Smooth muscle cell of the brain vasculature (primary cell): ENCODE data around the gene SUPT4H1.

Experiments used
- DNase-seq: peaks from one replicate; pipeline ENCODE4 v3.0.0-alpha.2; 2012; ENCODE audit warnings: low read depth, low spot score

Gene SUPT4H1

DNA sequence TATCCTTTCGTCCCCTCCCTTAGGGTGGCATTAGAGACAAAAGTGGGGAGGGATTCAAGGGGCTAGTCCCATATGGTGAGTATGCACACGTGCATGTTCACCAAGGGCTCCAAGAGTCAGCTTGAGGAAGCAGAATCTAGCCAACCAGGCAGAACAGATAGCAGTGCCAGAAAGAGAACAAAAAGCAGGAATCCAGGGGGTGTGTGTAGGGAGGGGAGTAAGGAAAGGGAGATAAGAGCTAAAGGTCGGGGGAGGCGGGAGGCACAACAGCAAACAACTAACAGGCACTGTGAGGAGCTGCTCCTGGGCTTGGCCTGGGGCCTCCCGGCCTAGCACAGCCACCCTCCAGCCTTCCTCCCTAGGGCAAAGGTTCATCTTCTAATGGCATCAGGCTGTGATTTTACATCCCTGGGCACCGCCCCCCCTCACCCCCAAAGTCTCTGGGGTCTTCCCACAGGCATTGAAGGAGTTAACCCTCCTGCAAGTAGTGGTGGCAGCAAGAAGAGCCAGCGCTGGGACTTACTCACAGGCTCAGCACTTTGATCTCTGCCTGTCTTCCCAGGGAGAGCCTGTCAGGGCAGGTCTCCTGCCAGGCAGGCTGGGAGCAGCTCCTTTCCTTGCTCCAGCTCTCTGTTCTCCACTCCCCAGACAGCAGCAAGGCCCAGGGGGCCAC is 12.4 kb upstream of the SUPT4H1 start:
- DNase-seq = no peak

DNA sequence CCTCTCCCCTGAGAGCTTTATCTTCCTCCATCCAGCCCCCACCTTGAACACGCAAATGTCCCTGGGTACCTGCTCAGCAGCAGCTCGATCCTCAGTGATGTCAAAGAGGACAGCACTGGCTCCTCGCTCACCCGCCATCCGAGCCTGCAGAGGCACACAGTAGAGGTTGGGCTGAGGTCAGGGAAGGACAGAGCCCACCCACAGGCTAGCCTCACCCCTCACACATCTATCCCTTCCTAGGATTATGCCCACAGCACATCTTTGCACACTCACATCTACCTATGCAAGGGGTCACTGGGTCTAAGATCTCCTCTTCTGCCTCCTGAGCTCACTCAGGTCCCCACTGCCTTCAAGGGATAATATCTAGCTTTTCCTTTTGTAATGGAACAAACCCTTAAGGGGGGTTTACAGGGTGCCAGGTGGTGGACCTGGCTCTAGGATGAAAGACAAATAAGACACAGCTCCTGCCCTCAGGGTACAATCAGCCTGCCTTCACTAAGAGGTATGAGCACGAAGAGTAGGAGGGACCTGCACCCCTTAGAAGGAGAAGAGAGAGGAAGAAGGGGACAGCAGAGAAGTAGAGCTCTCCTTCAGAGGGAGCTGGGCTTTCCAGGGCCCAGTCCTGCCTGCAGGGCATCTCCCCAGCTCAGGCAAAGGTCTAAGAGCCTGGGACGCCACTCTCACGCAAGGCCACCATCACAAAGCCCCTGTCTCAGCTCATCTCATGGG is 11.6 kb upstream of the SUPT4H1 start:
- no peak for DNase-seq

DNA sequence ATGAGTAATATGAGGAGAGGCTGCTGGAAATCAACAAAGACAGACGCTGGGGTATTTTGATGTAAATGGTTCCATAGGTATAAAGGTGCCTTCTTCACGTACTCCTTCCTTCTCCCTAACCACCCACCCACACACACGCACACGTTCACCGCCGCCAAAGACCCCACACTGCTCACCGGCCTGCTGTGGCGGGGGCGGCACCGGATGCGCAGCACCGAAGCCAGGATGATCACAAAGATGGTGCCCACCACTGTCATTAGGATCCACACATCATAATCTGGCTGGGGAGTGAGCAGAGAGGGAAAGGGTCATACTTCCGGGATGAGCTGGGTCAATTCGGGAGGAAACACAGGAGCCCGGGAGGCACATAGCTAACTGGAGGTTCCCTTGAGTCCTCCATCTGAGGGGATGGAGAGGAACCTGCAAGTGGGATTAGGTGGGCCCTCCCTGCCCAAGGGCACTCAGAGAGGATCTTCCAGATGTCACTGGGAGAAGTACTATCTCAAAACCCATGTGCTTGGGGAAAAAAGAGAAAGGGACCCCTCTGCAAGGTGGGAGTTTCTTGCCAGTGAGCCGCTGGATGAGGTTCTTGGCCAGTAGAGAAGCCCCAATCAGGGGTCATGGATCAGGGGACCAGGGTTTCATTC is 10.5 kb upstream of the SUPT4H1 start:
- DNase-seq = no peak

DNA sequence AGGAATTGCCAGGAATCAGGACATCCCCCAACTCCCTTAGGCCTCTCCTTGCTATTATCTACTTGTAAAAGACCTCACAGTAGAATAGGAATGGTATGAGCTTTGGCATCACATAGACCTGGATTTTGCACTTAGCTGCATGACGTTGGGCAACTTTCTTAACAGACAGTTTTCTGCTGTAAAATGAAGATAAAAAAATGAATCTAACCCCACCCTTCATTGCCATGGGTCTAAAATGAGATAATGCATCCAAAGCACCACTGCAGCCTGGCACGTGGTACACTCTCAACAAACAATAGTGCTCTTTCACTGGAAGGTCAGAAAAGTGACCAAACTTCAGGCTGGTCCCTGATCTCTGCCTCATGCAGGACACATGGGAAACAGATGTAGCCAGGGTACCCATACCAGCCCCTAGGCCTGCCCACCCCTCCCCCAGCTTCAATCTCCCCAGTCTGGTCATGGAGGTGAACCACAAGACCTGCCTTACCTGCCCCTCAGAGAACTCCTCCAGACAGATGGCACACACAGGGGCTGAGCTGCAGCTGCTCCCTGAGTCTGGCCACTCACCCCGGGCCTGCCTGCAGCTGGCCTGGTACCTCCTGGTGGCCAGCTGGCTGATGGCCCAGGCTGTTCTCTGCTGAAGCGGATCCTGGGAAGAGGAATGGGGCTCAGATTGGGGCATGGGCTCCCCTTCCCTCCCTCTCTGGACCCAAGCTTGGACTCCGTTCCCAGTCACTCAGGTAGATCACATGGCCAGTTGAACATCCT is 8.5 kb upstream of the SUPT4H1 start:
- no peak for DNase-seq

DNA sequence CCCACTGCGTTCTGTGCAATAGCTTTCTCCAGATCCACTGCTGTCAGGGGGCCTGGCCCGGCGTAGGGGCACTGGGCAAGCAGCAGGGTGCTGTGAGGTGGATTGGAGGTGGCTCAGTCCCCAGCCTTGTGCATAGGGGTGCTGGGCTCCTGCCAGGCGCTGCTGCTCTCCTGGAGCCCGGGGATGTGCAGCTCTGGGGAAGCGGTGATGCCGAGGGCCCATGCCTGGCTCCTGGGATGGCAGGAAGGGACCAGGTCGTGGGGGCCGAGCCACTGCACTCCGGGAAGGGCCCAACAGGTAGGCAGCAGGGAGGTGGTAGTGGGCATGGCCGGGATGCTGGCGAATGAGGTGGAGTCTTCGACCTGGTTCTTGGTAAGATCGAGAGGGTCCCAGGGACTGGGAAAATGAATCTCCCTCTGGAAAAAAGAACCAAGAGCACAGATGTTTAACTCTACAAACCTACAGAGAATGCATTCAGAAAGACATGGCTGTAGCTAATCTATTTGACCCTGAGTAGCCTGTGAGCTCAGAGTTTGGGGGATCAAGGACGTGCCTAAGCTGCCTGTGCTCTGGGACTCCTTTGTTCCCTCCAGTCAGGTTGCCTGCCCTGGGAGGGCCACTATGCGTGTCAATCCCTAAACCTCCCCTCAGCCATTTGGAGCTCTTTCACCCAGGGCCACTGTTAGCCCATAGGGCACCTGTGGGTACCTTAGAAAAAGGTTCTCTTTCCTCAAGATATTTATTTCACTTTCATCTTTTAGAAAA is 6.6 kb upstream of the SUPT4H1 start:
- no peak for DNase-seq

DNA sequence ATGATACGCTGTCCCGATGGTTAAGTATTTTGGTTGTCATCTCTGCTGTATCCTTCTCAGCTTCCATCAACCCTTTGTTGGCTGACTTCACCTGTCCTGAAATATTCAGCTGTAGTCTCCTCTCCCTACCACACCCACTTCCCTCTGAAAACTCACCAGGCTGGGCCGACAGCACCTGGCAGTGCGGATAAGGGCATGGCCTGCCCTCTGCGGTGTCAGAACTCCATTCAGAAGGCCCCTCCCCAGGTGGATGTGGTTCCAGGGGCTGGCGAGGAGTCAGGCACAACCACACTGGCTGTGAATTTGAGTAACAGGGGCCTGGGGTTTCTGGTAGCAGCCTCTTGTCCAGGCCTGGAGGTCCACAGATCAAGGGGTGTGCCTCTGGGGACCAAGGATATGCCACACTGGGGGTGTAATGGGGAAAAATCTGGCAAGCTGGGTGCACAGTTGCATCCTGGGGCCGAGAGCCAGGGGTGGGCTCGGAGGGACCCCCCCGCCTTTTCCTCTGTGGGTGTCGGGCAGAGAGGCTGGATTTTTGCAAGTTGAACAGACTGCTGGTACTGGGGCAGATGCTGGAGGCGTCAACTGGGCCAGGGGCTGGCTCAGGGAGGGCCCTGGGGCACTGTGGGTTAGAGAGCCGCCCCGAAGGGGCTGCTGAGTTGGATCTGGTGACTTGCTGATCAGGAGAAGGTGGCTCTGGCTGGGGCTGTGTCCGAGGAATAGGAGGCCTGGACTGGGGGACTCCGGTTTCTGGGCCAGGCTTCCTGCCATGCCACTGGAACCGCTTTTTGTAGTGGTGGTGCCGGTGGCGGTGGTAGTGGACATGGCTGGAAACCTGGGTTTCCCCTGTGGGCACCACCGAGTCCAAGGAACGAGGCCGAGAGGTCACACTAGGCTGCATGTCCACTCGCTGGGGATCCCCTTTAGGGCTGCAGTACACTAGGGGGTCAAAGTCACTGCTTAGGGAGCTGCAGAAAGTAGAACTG is 5.6 kb upstream of the SUPT4H1 start:
- DNase-seq = no peak

DNA sequence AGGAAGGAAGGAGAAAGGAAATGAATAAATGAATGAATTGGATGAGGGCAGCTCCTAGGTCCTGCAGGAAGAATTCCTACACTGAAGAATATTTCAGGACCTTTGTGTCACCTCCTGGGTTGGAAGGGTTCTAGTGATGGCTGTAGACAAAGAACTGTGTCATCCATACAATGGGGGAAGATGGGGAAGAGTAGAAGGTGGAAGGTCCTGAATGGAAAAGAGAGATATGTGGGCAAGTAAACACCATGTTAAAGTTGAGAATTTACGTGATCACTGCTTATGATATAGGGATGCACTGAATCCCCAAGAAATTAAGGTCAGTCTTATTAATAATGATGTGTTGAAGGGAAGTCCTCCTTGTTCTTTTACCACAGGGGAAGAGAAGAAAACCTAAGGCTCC is 4.2 kb upstream of the SUPT4H1 start:
- DNase-seq = no peak

DNA sequence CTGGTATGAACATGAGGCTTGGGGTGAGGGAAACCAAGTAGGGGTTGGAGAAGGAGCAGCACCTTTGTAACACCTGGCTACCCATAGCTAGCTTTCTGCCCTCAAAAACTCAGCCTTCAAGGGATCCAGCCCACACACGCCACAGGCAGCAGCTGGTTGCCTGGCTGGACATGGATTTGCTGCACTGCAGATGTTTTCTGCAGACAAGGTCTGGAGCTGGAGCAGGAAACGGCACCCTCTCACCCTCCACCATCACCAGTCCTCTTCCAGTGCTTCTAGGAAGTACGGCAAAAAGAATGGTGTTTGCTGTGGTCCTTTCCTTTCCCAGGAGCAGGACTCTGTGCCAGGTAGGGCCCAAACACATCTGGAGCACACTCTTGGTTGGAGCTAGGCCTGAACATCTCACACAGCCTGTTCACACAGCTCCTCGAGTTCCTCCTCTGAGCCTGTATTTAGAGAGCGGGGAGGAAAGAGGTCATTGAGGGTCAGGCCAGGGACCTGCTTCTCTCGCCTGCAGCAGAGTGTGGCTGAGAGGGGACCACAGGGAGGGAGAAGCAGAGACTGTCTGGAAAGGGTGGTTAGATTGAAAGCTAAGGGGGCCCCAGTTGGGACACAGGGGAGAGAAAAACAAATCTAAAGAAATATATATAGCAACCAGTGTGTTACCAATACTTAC is 2.7 kb upstream of the SUPT4H1 start:
- no peak for DNase-seq

DNA sequence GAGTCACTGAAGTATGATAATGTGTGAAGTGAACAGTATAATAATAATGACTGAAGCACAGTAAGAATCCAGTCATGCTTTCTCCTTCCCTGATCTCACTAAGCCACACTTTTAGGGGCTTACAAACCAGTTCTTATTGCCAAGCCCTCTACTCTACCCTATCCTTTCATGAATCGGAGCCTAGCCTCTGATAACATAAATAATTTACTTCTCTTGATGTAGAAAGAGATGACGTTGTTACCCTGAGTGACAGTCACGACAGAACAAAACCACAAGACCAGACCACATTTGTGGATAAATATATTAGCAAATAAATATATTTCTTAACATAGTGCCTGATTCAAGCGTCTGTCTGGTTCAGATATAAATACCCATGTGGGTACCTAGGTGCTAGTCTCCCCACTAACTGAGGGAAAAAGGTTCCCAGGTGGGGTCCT is 1.4 kb upstream of the SUPT4H1 start:
- DNase-seq = no peak

DNA sequence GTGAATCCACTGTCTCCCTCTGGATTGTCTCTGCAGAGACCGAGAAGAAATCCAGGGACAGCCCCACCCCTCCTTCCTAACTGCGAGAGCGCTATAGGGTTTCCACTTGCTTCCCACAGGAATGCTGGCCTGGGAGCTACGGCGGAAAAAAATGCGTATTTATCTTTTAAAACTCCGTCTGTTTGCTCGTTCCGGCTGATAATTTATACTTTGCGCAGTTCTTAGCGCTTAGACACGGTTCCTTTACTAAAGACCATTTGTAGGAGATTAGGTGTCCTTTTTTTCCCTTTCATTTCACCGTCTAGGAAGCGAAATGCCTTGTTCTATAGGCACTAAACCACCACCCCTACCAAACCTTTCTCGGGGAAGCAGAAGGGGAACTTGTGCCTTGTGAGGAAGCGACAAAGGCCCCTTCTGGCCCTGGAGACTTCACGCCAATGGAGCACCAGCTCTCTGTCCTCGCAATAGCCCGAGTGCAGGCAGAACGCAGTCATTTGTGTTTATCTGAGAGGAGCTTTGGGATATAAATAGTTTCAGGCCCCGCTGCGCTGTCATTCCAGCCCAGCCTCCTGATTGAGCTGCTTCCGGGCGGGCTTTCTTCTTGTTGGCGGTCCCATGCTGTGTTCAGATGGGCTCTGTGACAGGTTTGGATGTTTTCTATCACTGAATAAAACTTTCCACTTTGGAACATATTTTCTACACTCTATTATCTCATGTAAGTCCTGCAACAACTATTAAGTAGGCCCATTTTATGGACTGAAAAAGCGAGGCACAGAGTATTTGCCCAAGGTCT is 791 bp upstream of the SUPT4H1 start:
- DNase-seq = peak; percentile 10

DNA sequence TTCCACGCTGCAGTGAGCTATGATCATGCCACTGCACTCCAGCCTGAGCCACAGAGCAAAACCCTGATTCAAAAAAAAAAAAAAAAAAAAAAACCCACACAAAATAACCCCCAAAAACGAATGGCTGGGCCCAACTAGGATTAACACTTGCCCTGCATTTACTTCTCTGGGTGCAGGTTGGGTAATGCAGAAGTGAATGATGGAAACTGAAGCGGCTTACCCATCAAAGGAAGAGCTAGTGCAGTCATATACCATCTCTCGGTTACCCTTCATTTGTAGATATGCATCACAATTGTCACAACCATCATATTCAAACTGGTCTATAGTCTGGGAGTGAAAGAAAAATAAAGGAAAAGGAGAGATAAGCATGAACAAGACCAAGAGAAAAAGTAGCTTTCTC is 819 bp downstream of the SUPT4H1 start:
- DNase-seq = no peak

DNA sequence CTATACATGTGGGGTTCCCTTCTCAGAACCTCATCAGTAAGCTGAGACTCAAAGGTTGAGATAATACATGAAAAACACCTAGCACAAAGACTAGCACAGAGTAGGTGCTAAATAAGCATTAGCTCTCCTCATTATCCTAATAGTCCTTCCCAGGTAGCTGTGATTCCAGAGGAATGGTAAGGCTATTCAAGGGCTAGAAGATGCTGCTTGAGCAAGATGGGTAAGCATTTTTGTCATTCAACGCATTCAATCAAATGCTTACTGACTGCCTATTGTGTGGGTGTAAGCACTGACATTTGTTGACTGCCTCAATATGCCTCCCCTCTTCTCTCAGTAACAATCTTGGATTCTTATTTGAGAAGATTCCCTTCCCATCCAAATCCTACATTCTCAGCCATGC is 4.0 kb downstream of the SUPT4H1 start:
- no peak for DNase-seq

DNA sequence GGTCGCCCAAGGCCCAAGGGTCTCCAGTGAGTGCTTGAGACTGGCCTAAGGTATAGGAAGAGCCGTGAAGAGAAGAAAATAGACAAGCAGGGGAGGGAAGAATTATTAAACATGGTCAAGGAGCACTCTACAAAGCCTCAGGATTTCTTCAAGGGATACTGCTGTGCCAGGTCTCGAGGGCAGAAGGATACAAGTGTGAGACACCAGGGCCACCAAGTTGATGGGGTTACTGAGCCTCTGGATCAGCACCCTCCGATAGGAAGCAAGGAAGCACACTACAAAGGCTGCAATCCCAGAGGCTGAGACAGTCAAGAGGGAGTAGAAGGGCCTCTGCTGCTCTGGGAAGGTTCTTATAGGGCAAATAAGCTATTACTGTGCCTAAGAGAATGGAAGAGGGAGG is 6.5 kb downstream of the SUPT4H1 start:
- no peak for DNase-seq

DNA sequence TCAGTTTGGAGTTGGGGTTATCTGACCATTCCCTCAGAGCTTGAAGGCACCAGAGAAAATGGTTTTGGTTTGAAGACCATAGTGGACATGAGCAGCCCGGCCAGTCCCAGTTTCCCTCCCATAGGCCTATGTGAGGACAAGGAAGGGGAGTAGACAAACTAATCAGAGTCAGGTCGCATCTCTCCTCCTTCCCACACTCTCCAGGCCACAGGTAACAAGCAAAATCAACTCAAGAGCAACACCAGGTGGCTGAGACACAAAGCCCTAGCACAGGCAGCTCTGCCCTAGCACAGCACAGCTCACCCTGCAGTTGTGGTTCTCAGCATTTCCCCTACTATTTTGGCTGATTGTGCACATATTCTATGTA is 7.2 kb downstream of the SUPT4H1 start:
- no peak for DNase-seq

DNA sequence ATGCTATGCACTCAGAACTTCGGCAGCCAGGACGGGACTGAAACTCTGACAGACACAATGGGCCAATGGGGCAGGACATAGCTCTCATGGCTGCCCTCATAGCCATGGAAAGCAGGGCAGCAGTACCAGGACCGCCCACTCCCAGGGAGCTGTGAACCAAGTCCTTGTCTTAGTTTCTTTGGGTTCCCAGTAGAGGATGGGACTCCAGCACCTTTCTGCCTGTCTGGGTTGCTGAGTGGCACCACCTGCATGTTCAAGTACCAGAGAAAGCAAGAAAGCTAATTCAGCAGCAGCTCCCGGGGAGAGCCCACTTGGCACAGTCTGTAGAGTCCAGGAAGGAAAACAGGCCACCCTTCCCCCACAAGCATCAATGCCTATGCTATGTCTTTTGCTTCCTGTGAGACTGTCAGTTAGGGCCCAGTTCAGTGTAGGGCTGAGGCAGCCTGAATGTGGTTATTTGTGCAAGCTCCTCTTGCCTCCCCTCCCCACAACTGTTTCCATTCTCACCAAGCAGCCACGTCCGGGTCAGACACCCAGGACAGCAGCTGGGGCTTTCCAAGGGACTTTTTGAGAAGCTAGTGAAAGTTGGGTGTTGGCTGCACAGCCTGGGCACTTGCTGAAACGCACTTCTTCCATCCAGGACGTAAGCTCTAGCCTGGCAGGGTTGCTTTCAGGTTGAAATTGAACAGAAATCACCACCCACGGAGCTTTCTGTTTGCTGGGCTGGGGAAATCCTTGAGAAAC is 7.8 kb downstream of the SUPT4H1 start:
- DNase-seq = no peak

DNA sequence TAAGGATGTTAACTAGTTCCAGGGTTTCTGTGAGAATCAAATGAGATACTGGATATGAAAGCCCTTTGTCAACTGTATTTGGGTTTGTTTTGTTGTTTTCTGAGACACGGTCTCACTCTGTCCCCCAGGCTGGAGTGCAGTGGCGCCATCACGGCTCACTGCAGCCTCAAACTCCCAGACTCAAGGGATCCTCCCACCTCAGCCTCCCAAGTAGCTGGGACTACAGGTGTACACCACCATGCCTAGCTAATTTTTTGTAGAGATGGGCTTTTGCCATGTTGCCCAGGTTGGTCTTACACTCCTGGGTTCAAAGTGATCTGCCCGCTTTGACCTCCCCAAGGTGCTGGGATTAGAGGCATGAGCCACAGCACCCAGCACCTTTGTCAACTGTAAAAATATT is 8.9 kb downstream of the SUPT4H1 start:
- no peak for DNase-seq

DNA sequence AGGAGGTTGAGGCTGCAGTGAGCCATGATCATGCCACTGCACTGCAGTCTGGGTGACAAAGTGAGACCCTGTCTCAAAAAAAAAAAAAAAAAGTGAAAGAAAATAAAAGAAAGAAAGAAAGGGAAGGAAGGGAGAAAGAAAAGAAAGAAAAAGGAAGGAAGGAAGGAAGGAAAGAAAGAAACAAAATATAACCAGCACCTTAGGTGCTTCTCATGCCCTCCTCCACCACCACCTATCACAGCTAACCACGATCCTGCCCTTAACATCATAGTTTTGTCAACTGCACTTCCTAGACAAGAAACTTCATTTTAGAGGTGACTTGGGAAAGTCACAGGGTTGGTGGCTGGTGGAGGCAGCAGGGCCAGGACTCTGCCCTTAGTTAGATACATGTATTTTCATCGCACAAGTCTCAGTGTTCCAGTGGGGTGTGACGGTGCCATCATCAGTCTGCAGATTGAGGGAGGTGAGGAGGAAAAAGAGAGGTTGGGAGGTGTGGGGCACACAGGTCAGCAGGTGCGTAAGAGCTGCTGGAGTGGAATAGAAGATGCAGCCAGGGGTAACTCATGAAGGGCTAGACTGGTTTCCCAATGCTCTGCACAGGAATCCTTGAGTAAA is 10.0 kb downstream of the SUPT4H1 start:
- DNase-seq = no peak
